Central memory CD4-positive, alpha-beta T cell (primary cell): ENCODE results near the gene RPL19.
"Not testable (repeated sequence)": the region's sequence is repeated elsewhere in the genome, so short reads cannot be mapped to it uniquely, and the experiment has no call there.

Experiments
- DNase-seq: peaks from one replicate; pipeline ENCODE4 v3.0.0; 2022

RPL19 gene

DNA sequence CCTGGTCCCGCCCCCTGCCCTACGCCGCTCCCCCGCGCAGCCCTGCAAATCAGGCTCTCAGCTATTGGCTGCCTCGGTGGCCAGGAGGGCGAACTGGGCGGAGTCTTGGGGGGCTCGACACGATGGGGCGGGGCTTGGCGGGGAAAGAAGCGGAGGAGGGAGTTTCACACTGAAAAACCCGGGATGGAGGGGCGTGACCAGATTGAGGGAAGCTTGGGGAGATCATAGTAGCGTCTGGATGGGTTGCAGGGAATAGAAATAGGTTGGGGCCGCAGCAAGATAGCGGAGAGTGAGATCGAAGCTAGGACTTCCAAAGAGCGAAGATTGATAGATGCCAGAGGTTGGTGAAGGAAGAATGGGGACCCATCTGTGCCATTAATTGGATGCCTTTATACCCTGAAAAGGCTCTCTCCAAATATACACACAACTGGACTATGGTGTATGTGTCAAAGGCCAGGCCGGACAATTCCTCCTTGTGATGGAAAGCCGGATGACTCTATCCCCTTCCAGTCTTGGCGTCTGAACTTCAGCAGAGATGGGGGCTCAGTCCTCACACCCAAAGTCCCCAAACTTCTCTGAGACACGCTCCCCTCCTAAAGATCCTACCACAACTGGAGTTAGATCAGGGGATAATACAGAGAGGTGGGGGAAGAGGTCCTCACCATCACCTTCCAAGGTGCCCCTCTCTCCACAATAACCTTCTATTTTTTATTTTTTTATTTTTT, 26.0 kb downstream of the RPL19 start:
- DNase-seq = no peak

DNA sequence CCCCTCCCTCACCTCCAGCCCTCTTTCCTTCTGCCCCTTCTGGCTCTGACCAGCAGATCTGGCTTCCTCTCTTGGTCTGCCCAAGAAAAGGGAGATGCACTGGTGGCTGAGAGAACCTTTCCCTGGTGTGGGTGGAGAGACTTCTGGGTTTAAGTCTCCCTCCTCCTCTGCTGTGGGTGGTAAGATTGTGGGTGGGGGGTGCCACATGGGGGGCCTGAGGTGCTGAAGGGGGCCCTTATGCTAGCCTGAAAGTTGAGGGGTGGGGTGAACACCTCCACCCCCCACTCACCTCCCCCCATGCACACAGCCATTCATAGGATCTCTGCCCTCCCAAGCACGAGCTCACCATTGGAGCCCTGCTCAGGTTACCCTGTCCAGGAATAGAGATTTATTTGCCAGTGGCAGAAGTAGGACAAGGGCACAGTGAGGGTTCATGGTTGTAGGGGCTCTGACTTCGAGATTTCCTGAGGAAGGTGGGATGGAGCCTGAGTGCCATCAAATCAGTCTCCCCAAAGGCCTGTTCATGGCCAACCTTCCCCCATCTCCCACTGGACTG, 27.4 kb downstream of the RPL19 start:
- DNase-seq = no peak

- no peak for DNase-seq
Measured at GRCh38 chr17:39229274-39229913, 29.3 kb downstream of the RPL19 start.

- DNase-seq = no peak
Measured at GRCh38 chr17:39230361-39230760, 30.3 kb downstream of the RPL19 start.

DNA sequence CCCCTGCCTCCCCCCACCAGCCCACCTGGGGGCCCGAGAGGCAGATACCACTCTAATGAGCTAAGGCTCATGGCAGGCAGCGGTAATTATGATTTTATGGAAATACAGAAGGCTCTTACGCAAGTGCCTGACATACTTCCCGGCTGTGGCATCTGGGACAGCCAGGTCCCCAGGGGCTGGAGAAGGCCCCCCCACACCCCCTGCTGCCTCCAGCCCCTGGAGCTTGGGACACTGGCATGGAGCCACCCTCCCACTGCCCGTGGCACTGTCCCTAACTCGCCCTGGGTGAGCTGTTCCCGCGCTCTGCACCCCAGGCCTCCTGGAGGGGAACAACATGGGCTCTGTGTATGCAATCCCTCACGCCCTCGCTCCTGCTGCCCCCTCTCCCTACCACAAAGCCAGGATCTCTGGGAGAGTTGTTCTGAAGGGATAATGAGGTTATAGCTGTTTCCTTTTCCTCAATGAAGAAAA, 31.0 kb downstream of the RPL19 start:
- DNase-seq = no peak

DNA sequence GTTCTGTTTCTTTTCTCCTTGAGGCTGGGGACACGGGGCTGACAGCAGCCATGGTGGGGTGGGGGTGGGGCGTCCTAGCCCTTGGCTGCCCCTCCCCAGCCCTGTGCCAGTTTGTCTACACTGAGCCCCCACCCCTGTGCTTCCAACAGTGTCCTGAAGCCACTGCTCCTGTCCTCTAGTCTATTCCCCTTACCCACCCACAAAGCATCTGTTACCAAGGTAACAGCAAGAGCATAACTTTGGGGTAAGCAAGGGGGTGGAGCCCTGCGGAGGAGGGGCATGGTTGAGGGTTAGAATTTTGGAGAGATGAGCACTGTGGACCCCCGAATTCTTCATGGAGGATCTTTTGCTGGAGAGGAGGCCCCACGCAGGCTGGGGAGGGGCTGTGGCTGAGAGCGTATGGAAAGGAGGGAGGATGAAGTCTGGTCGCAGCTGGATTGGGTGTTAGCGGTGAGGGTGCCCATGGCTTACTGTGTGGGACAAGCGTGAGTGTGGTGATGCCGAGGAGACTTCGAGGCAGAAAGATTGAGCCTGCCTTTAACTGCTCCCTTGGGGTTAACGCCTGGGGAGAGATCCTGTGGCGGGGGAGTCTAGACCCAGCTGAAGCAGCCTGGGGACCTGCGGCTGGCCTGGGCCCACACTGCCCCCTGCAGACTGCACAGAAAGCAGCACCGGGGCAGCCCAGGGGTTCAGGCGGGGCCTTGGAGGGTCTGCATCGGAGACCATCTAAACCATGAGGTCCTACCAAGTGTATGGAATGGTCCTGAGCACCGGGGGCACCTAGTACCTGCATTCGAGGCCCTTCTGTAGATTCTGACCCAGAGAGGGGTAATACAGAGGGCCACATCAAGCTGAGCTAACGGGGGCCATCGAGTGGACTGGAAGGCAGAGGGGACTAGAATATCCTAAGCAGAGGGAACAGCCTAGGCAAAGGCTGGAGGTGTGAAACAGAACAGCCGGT, 31.8 kb downstream of the RPL19 start:
- DNase-seq = peak; percentile 46

- peak; percentile 48 for DNase-seq
Measured at GRCh38 chr17:39235555-39236449, 35.7 kb downstream of the RPL19 start.

- no peak for DNase-seq
Measured at GRCh38 chr17:39236450-39236927, 36.4 kb downstream of the RPL19 start.

- no peak for DNase-seq
Measured at GRCh38 chr17:39236981-39237441, 36.9 kb downstream of the RPL19 start.

- DNase-seq = no peak
Measured at GRCh38 chr17:39237586-39237985, 37.5 kb downstream of the RPL19 start.

GRCh38 chr17:39238311-39238972, 38.4 kb downstream of the RPL19 start:
- peak; percentile 88 for DNase-seq

DNA sequence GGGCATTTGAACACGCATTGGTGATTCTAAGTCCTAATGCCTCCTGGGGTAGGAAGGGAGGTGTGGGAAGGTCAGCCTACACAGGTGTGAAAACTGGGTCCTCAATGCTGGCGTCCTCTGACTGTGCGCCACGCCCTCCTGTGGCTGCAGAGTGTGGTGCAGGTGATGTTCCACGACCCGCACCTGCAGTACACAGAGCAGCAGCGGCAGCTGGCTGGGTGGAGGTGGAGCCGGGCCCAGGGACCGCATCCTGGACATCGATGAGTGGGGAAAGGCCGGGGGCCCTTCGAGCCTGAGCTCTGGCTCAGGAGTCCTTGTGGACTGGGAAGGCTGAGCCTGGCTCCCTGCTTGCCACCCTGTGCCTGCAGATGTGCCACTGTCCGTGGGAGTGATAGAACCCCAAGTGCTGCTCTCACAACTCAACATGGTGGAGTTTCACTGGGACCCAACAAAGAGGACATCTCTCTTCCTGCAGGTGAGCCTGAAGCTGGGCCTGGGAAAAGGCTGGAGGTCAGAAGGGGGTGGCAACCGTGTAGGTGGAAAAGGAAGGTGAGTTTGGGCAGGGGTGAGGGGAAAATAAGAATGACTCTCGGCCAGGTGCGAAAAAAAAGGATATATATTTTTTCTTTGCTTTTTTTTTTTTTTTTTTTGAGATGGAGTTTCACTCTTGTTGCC, 39.7 kb downstream of the RPL19 start:
- DNase-seq = peak; percentile 64

DNA sequence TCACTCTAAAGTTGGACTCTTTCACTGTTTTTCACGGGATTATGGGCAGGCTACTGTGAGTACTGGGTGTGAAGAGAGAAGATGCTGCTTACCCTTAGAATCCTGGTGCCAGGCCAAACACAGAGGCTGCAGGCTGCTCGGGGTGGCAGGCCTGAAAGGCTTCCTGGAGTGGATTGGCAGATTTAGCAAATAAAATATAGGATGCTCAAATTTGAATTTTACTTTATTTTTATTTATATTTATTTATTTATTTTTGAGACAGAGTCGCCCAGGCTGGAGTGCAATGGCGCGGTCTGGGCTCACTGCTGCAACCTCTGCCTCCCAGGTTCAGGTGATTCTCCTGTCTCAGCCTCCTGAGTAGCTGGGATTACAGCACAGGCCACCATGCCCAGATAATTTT, 40.5 kb downstream of the RPL19 start:
- no peak for DNase-seq

DNA sequence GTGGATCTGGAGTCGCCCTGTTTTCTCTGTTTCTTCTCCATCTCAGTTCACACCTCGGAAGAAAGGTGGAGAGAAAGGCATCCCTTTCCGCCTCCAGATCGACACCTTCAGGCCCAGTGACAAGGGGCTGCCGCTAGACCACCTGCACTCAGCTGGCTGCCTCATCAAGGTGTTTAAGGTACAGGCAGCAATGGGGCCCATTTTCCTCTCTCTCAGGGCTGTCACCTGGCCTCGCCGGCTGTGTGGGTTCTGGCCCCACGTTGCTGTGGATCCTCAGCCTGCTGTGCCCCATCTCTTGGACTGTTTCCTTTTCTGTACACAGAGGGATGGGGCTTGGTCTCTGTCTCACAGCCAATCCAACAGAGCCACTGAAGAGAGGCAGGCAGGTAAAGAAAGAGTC, 43.1 kb downstream of the RPL19 start:
- no peak for DNase-seq

DNA sequence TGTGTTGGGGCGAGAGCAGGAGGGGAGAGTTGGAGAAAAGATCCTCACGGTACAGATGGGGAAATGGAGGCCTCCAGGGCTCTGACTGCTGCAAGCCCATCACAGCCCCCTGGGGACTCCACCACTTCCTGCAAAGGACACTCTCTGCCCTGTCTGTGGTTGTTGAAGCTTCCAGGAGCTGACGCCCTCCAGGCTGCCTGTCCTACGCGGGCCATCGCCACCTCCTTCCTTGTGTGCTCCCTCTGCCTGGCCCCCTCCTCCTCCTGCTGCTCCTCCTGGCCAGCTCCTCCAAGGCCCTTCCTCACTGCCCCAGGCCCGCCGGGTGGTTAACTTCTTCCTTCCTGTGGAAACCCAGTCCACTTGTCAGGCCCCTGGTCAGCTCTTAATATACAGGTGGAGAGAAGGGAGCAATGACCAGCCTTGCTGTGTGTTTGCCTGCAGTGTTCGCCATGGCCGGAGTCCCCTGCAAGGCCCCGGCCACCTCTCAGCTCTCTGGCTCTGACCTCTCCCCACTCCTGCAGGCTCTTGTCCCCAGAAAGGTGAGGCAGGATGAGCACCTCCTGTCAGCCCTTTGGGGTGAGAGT, 44.0 kb downstream of the RPL19 start:
- no peak for DNase-seq

GRCh38 chr17:39244600-39245570, 44.8 kb downstream of the RPL19 start:
- DNase-seq = peak; percentile 73

DNA sequence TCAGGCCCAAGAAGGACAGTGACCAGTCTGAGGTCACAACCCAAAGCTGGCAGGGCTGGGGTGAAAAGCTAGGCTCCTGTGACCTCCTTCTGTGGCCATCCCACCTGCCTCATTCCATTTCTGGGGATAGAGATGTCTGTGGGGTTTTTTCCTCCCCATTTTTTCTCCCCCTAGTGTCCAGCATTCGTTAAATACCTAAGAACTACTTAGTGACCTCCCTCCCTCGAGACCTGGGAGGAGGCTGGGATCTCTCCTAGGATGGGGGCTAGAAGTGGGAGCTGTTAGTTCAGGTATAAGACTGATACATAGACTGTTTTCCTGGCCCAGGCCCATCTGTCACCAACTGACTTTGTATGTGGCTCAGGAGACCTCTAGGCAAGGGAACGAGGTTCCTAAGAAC, 46.2 kb downstream of the RPL19 start:
- no peak for DNase-seq

DNA sequence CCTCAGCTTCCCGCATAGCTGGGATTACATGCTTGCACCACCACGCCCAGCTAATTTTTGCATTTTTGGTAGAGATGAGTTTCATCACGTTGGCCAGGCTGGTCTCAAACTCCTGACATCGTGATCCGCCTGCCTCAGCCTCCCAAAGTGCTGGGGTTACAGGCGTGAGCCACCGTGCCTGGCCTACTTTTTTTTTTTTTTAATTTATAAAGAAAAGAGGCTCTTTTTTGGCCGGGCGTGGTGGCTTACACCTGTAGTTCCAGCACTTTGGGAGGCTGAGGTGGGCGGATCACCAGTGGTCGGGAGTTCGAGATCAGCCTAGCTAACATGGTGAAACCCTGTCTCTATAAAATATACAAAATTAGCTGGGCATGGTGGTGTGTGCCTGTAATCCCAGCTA, 50.0 kb downstream of the RPL19 start:
- not testable (repeated sequence) for DNase-seq

DNA sequence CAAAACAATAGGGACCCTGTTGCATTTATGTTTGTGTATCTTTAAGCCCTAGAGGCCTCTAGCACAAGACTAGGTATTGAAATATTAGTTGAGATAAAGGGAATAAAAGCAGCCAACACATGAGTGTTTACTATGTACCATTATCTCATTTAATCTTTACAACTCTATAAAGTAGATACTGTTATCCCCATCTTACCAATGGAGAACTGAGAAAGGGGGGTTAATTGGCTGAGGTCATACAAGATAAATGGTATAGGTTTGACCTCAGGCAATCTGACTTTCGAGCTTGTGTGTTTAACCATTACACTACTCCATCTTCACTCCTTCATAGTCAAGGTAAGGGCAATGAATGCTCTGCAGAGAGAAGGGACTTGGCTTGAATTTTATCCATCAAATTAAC, 51.9 kb downstream of the RPL19 start:
- no peak for DNase-seq
